GM12864 (cell line): ENCODE data around the gene NDUFB3.
A peak's percentile ranks its signal among the peaks of the same experiment; 100 is the strongest.

Experiments used
- DNase-seq: peaks from one replicate; pipeline ENCODE4 v3.0.0-alpha.2; 2011; ENCODE audit warnings: low read depth
- H3K4me3 ChIP-seq: 2 replicates; pipeline ENCODE4 v1.5.1; 2011; ENCODE audit warnings: mild to moderate bottlenecking, low read depth, low read length, control low read depth
- CTCF ChIP-seq: IDR thresholded peaks from 2 replicates; pipeline ENCODE4 v1.5.1; 2011; ENCODE audit warnings: low read depth, mild to moderate bottlenecking, moderate library complexity, low read length, control low read depth, inconsistent platforms; ENCODE audit errors: missing control alignments

The NDUFB3 gene

GRCh38 chr2:201070948-201071478 is 788 bp upstream of the NDUFB3 start:
- H3K4me3 ChIP-seq = peak overlapping the region; percentile 87
- no peak for TF ChIP-seq CTCF
- no peak for DNase-seq

GRCh38 chr2:201072201-201072530 is 365 bp downstream of the NDUFB3 start:
- DNase-seq = no peak
- TF ChIP-seq CTCF = no peak
- H3K4me3 ChIP-seq = peak overlapping the region; percentile 87

- TF ChIP-seq CTCF = no peak
- no peak for DNase-seq
- H3K4me3 ChIP-seq = peak overlapping the region; percentile 87; the same call in 1 of the 2 replicates
These were observed 1.3 kb downstream of the NDUFB3 start for GRCh38 chr2:201073071-201073470.

- DNase-seq = no peak
- H3K4me3 ChIP-seq = no peak overlapping the region
These were observed 3.2 kb downstream of the NDUFB3 start for GRCh38 chr2:201074996-201075395.

DNA sequence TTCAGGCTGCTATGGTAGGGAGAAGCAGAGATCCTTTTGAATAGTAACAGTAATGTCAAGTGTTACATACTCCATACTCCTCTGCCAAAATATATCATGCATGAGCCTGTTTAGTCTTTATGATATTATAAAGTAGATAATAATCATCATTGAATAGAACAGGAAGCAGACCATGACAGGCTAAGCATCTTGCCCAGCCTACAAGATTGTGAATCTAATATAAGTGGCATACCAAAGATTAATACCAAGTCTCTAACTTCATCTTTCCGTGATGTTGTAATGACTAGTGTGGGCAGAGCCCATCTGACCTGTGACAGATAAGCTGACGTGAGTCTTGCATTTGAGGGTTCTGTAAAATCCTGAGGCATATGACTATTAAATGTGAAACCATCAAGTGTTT is 13.1 kb downstream of the NDUFB3 start:
- H3K4me3 ChIP-seq = no peak overlapping the region
- no peak for DNase-seq
- no peak for TF ChIP-seq CTCF

More at GRCh38 chr2:201074996-201075395, 3.2 kb downstream of the NDUFB3 start:
- no peak for TF ChIP-seq CTCF

DNA sequence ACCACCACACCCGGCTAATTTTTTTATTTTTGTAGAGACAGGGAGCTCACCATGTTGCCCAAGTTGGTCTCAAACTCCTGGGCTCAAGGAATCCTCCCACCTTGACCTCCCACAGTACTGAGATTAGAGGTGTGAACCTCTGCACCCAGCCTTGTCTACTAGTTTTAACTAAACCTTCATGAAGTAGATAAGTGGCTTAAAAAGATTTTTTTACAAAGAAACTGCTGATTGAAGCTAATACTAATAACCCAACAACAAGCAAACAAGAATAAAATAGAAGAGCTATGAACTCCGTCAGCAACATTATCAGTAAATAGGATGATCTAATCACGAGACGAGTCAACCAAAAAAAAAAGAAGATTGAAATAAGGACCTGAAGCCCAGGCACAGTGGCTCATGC is 18.8 kb downstream of the NDUFB3 start:
- no peak for DNase-seq
- no peak for TF ChIP-seq CTCF
- H3K4me3 ChIP-seq = no peak overlapping the region

DNA sequence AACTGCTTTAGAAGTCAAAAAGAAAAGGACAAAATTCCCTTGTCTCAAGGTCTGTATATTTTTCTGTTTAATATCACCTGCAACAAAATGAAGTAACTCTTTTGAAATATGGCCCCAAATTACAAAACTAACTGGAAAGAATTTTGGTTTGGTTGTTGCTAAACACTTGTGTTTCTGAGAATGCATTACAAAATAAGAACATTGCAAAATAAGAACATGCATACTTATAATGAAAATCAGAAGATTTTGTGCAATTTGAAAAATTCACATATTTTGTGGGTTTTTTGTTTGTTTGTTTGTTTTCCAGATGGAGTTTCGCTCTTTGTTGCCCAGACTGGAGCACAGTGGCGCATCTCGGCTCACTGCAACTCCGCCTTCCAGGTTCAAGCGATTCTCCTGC is 21.8 kb downstream of the NDUFB3 start:
- TF ChIP-seq CTCF = no peak
- no peak for DNase-seq
- H3K4me3 ChIP-seq = no peak overlapping the region
